ENCODE measurements around the gene ACRBP.
"Not testable (repeated sequence)": the region's sequence is repeated elsewhere in the genome, so short reads cannot be mapped to it uniquely, and the experiment has no call there.

ACRBP gene

GRCh38 chr12:6614513-6615172, 32.6 kb downstream of the ACRBP start:
- no peak for DNase-seq (ENCODE audit: low read depth)

- peak; percentile 85 for DNase-seq (ENCODE audit: low read depth)
These were observed 33.3 kb downstream of the ACRBP start for GRCh38 chr12:6613776-6614512.

GRCh38 chr12:6613015-6613775, 34.0 kb downstream of the ACRBP start:
- no peak for DNase-seq (ENCODE audit: low read depth)

GRCh38 chr12:6612652-6613014, 34.6 kb downstream of the ACRBP start:
- no peak for DNase-seq (ENCODE audit: low read depth)

DNA sequence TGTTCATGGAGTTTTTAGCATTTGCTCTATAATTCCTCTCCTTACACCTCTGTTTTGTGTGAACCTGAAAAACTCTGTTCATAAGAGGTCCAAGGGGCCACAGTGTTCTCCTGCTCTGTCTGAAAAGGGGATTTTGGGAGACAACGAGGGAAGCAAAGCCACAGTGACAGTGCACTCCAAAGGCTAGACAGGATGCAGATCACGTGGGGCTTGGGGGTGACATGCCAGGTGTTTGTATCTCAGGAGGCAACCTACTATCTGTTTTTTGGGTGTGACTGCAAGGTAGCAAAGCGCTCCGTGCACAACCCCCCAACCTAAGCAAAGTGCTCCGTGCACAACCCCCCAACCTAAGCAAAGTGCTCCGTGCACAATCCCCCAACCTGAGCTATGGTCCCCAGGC, 35.0 kb downstream of the ACRBP start:
- DNase-seq (ENCODE audit: low read depth): no peak

DNA sequence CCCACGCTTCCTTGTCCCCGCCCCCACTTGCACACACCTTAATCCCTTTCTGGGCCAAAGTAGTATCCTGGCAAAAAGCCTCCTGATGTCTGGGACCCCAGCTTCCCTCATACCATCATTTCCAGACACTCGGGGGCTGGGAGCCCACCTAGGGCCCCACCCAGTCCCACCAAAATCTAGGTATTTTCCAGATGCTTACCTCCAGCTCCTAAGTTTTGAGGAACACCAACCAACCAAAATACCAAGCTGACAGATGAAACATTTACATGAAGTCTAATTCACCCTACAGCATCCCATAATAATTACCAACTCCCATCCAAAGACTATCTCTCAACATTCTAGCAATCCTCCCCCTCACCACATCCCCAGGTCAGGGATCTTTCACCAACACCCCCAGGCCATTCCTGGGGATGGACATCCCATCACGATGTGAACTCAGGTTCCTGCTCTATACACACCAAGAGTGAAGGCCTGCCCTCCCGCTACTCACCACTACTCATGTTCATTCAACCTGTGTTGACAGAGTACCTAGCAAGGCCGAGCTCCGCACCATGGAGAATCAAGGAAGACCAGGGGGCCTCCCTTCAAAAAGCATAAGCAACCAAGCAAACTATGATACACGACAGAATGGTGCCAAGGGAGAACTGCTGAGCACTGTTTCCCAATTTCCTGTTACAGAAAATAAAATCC, 38.5 kb downstream of the ACRBP start:
- DNase-seq (ENCODE audit: low read depth): no peak

- no peak for DNase-seq (ENCODE audit: low read depth)
These were observed 39.3 kb downstream of the ACRBP start for GRCh38 chr12:6607751-6608591.

DNA sequence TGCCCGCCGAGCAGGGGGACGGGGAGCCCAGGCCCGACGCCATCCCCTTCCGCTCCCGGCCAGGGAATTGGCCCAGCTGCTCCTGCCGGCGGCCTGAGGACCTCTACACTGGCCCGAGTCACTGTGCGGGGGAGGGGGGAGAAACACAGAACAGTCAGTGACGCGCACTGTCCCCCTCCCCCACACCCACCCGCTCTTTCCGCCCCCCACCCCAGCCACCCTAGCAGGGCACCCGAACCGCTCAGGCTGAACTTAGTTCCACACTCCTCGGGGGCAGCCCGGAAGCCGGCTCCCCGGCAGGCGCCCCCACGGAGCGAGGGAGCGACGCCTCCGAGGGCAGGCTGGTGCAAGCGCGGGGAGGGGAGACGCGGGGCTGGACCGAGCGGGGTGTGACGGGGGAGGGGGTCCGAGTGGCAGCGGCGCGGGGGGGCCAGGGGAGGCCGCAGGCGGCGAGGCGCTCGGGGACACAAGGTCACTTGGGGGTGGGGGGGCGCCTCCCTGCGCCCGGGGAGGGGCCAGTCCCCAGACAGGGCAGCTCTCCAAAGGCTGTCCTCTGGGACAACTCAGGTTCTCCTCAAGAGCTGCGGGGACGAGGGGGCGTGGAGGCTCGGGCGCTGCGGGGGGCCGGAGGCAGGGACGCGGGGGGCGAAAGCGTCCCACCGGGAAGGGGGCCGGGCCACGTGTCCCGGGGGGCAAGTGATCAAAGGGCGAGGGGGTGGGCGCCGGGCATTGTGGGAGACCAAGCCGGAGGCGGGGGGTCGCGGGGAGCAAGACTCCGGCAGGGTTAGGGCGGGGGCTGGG, 40.7 kb downstream of the ACRBP start:
- DNase-seq (ENCODE audit: low read depth): no peak

GRCh38 chr12:6605421-6606330, 41.6 kb downstream of the ACRBP start:
- DNase-seq (ENCODE audit: low read depth): no peak

- DNase-seq (ENCODE audit: low read depth): no peak
These were observed 42.8 kb downstream of the ACRBP start for GRCh38 chr12:6604259-6605029.

DNA sequence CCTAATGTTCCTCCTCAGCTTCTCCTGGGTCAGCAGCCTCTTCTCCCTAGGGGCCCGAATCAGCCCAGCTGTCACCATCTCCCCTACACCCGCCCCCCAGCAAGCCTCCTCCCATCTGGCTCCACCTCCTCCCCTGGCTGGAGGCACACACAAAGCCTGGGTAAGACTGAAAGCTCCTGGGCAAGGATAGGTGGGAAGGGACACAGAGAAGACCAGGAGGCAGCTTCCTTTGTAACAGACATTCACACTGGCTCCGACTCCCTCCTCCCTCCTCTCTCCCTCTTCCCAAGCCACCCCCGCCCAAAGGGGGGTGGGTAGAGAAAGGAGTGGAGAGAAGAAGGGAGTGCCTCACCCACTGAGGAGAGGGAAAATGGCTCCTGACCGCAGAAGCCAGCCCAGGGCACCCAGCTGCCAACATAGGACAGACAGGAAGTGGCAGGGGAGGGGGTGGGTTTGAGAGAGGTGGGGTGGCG, 44.1 kb downstream of the ACRBP start:
- DNase-seq (ENCODE audit: low read depth): no peak

DNA sequence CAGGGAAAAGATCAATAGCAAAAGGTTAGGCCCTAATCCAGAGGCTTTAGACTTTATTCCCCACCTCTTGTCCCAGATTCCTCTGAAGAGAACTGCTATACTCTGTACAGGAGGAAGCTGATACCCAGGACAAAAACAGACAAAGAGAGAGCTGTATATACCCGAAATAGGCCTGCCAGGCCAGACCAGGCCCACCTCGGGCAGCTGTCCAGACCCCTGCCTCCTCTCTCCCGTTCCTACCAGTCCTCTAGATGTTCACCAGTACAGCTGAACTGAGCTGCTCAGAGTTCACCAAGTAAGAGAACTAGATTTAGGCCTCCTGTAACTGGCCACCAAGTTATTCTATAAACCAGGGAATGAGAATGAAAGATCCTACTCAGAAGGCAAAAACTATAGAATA, 44.7 kb downstream of the ACRBP start:
- DNase-seq (ENCODE audit: low read depth): no peak

DNA sequence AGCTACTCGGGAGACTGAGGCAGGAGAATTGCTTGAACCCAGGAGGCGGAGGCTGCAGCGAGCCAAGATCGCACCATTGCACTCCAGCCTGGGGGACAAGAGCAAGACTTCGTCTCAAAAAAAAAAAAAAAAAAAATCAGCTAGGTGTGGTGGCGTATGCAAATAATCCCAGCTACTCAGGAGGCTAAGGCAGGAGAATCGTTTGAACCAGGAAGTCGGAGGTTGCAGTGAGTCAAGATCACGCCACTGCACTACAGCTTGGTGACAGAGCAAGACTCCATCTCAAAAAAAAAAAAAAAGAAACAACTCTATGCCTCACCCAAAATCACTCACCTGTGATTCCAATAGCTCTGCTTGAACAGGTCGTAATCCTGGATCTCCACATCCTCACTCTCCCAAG, 51.6 kb downstream of the ACRBP start:
- not testable (repeated sequence) for DNase-seq (ENCODE audit: low read depth)

GRCh38 chr12:6592087-6592486, 55.1 kb downstream of the ACRBP start:
- DNase-seq (ENCODE audit: low read depth): no peak
